Measurements from ENCODE around the gene MSMB. TPM values are rescaled to one million over a fixed set of nuclear protein-coding genes. Genes with fewer than 3 reads are reported as not detected.
"Not testable (repeated sequence)": the region's sequence is repeated elsewhere in the genome, so short reads cannot be mapped to it uniquely, and the experiment has no call there.

Gene MSMB
- polyA plus RNA-seq, 1 donor = not detected

DNA sequence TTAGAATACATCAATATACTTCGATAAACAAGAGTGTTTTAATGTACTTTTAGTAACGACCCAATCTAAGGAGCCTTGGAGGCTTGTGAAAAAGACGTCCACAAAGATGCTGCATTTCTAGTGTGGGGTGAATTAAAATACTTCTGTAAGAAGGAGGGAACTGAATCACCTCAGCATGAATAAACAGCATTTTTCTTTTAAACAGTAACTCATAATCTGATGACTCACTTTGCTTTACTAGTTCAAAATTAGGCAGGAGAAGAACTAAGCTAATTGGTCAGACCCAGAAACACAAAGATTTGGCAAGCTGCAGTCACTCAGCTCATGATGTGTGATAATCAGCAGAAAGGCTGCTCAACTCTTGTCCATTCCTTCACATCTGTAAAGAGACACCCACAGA lies 39.9 kb downstream of the MSMB start:
- no peak for DNase-seq

DNA sequence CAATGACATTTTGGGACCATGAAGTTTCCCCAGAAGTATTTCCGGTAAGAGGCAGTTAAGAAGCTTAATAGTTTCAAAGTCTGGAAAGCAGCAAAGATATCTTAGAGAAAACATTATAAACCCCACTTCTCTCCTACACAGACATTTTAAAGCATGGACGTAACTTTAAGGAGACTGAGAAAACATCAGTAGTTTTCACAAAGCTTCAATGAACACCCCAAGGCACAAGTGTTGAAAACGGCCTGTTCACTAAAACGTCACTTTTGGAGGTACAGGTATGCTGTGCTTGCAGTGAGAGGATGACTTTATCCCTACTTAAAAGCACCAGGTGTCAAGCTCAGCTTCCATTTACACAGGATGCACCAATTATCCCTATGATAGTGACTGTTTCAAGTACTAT lies 40.7 kb downstream of the MSMB start:
- no peak for DNase-seq

DNA sequence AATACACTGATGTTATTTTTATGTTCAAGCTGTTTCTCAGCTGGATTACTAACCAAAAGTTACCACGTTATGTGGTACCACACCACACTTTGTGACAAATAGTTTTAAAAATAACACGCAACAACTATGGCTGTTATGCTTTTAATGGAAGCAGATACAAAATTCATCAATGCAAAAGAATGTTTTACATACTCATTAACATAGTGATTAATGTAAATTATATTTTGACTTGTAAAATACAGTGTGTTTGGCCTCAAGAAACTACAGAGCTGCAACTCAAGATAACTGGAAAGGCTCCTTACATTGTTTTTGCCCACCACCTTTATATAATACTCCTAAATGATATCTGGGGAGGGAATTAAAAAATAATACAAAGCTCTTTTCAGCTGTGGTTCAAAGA lies 41.1 kb downstream of the MSMB start:
- no peak for DNase-seq

DNA sequence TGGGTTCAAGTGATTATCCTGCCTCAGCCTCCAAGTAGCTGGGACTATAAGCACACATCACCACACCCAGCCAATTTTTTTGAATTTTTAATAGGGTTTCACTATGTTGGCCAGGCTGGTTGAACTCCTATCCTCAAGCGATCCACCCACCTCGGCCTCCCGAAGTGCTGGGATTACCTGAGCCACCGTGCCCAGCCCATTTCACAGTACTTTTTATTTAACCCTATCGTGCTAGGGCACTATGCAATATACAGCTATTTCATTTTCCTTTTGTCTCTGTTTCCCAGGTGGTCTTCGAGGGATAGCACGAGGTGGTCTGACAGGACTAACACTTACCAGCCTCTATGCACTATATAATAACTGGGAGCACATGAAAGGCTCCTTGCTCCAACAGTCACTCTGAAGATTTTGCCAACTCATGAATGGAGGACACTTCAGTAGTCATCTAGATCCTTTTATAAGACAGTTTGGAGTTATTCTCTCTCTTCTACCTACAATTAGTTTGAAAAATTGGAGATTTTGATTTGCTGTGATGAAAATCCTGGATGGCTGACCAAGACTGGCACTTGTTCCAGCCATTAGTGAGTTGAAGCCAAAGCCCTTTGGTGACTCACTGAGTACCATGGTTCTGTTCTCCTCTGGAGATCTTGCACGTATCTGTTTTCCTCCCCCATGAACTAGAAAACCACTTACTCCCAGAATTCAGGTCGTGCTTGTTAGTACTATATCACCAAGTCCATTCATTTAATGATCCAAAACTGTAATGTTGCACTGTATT lies 43.0 kb downstream of the MSMB start:
- DNase-seq = no peak

DNA sequence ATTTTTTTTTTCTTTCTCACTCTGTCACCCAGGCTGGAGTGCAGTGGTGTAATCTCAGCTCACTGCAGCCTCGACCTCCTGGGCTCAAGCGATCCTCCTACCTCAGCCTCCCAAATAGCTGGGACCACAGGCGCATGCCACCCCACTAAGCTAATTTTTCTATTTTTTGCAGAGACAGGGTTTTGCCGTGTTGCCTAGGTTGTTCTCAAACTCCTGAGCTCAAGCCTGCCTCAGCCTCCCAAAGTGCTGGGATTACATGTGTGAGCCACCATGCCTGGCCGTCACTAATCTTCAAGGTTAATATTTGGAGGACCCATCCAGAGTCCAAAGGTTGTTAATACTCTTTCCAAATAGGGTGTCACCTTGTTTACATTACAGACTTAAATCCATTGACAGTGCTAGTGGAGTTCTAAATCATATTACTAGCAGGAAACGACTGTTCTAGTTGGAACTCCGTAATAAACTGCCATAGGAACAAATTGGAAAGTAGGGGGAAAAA lies 43.8 kb downstream of the MSMB start:
- not testable (repeated sequence) for DNase-seq

DNA sequence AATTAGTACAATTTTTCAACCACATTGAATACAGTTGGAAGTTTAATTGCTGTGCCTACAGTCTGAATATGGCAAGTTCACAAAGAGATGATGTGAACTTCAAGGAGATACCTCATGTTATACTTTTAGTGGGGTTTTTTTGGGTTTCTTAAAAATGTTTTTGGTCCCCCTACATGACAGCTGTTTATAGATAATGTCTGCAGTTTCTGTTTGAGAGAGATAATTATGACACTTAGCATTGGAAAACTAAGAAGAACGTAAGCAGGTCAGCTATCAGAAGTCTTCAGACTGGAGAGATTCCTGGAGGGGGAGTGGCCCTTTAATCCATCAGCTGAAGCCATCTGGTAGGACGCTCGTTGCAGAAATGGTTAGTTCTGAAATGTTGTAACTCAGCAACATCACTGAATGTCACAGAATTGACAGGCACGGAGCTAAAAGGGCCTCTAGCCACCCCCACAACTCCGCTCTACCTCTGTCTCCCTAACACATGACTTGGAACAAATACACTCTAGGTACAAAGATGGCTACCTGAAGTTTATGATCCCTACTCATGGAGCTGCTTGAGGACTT lies 44.8 kb downstream of the MSMB start:
- DNase-seq = no peak

DNA sequence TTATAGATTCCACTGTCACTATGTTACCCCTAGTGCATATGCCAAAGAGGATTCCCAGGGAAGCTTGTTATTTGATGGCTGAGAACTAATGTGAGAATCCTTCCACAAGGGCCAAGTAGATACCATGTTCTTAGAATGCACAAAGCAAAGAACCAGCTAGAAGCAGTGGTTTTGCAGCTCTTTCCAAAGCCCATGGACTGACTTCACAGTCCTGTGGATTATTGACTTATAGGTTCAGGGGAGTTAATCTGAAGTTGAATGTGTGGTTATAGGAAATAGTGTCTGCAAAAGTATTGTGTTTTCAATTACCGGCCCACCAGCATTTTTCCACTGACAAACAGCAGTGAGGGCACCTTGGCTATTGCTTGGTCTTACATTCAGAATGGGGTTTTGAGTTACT lies 45.5 kb downstream of the MSMB start:
- no peak for DNase-seq

DNA sequence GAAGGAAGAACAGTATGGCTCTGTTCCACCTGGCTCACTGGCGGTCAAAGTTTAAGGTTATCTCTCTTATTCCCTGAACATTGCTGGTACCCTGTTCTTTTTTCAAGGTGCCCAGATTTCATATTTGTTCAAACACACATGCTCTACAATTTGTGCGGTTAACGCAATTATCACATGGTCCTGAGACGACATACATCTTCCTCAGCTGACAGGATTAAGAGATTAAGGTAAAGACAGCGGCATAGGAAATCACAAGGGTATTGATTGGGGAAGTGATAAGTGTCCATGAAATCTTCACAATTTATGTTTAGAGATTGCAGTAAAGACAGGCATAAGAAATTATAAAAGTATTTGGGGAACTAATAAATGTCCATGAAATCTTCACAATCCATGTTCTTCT lies 46.1 kb downstream of the MSMB start:
- DNase-seq = not testable (repeated sequence)

DNA sequence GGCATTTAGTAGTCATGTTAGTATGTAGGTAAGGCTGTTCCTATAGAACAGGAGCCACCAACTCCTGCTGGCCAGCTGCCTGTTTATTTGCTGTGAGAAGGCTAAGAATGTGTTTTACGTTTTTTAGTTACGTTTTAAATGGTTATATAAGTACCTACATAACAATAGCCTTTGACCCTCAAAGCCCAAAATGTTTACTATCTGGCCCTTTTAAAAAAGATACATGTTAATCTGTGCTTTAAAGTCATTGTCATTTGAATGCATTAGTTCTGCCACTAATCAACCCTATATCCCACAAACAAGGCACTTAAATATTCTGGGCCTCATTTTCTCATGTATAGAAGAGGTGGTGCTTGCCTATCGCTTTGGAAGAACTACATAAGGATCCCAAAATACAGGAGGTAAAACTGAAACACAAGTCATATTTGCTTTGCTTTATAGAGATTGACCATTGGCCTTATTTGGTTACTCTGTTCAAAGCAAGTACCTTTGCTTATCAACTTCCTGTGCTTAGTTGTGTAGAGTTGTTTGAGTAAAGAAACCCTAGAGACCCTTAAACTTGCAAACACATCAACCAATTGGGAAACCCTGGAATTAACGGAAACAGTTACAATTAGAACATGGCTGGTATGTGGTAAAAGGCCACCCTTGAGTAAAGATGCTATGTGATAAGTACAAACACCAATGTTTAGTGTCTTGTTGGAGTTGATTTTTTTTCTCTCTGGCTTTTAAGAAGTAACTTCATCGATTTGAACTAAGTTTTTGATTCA lies 47.9 kb downstream of the MSMB start:
- DNase-seq = no peak

DNA sequence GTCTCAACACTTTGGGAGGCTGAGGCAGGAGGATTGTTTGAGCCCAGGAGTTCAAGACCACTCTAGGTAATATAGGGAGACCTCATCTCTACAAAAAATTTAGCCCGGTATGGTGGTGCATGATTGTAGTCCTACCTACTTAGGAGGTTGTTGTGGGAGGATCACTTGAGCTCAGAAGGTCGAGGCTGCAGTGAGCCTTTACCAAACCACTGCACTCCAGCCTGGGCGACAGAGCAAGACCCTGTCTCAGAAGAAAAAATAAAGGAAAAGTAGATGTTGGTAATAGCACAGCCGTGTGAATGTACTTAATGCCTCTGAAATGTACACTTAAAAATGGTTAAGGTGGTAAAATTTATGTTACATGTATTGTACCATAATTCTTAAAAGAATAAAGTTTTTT lies 48.5 kb downstream of the MSMB start:
- no peak for DNase-seq

DNA sequence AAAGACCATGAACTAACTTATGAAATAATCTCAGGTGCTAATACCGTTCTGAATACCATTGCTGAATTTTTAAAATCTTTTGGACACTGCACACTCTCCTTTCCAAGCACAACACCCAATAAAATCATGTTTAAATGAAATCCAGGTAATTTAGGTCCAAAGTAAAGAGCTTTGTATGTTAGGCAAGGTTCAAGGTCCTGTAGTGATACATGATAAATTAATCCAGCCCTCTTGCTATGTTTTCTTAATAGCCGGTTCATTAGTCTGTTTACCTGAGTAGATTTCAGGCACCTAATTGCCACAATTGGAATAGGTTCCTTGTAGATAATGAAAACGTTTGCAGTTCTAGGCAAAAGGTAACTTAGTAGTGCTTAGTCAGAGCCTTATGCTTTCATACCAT lies 60.5 kb downstream of the MSMB start:
- not testable (repeated sequence) for DNase-seq

DNA sequence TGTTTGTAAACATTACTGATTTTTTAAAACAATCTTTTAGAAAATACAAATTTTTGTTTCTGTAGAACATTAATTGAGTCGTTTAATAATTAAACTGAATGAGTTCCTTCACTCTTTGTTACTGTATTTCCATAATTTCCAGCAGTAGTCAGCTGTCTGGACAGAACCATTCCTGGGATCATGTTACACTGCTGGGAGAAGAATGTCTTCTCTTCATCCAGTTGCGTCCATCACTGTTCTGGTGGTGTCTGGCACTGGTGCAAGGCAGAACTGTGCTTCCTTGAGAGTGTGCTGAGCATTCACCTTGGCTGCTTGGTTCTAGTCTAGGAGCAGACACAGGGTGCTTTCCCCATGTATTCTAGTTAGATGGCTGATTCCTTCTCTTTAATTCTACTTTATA lies 61.6 kb downstream of the MSMB start:
- DNase-seq = not testable (repeated sequence)

DNA sequence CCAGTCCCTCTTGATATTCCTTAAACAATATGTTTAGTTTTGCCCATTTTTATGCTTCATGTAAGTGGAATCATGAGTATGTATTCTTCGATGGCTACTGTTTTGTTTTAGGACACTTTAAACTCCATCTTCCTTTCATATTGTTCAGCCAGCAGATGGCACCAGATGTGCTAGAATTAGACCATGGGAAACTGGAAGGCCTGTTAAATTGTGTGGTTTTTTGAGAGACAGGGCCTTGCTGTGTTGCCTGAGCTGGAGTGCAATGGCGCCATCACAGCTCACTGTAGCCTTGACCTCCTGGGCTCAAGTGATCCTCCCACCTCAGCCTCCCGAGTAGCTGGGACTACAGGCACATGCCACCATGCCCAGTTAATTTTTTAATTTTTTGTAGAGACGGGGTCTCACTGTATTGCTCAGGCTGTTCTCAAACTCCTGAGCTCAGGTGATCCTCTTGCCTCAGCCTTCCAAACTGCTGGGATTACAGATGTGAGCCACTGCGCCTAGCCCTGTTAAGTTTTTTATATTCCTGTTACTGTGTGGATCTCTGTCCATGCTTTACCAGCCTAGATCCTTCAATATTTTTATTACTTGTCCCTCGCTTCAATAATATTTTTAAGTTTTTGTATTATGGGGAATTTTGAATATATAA lies 62.4 kb downstream of the MSMB start:
- peak; percentile 47 for DNase-seq

Other genes starting within 250 kb of the MSMB start
- gene AGAP4, start 198.8 kb downstream of the MSMB start, polyA plus RNA-seq (ENCODE audit: insufficient read length) = 55.4 TPM
- 68.4 TPM for gene TIMM23, start 73.8 kb downstream of the MSMB start, polyA plus RNA-seq (ENCODE audit: insufficient read length)
- 223 TPM for gene NCOA4, start 15.6 kb downstream of the MSMB start, polyA plus RNA-seq (ENCODE audit: insufficient read length)
- gene ANTXRL, start 240.7 kb upstream of the MSMB start, polyA plus RNA-seq (ENCODE audit: insufficient read length) = not detected